Neuronal stem cell (in vitro differentiated cells): ENCODE results near the gene NHLH2. TPM values are rescaled to one million over a fixed set of nuclear protein-coding genes. Genes with fewer than 3 reads are reported as not detected.

Experiments
- DNase-seq: peaks from one replicate; pipeline ENCODE4 v3.0.0-alpha.2; 2013; ENCODE audit warnings: low spot score
- H2AFZ ChIP-seq: one replicate; pipeline ENCODE4 v1.6.1; 2013; ENCODE audit warnings: mild to moderate bottlenecking, low read length, inconsistent platforms
- H2AK5ac ChIP-seq: 2 replicates; pipeline ENCODE4 v1.6.1; 2013; ENCODE audit warnings: low read depth, mild to moderate bottlenecking, inconsistent platforms, low read length, moderate library complexity, mixed read lengths
- H2BK120ac ChIP-seq: 2 replicates; pipeline ENCODE4 v1.6.1; 2013; ENCODE audit warnings: low read depth, mild to moderate bottlenecking, inconsistent platforms, low read length, moderate library complexity, mixed read lengths
- H2BK12ac ChIP-seq: one replicate; pipeline ENCODE4 v1.6.1; 2013; ENCODE audit warnings: low read length, inconsistent platforms
- H2BK15ac ChIP-seq: 2 replicates; pipeline ENCODE4 v1.6.1; 2013; ENCODE audit warnings: mild to moderate bottlenecking, low read length, inconsistent platforms, mixed read lengths
- H2BK5ac ChIP-seq: one replicate; pipeline ENCODE4 v1.6.1; 2013; ENCODE audit warnings: inconsistent platforms, mild to moderate bottlenecking, low read length, moderate library complexity
- H3K14ac ChIP-seq: one replicate; pipeline ENCODE4 v1.6.1; 2013; ENCODE audit warnings: low read length, inconsistent platforms
- H3K18ac ChIP-seq: 2 replicates; pipeline ENCODE4 v1.6.1; 2013; ENCODE audit warnings: low read length, inconsistent platforms
- H3K23ac ChIP-seq: 2 replicates; pipeline ENCODE4 v1.6.1; 2013; ENCODE audit warnings: low read depth, mild to moderate bottlenecking, mixed read lengths, low read length, inconsistent platforms; ENCODE audit not compliant: poor library complexity
- H3K27ac ChIP-seq: replicated peaks from 3 replicates; pipeline ENCODE4 v1.5.1; 2013; ENCODE audit warnings: low read length, inconsistent platforms
- H3K27me3 ChIP-seq, 3 experiments: 2 replicates each; pipeline ENCODE4 v1.6.1; 2013; ENCODE audit warnings: low read length in 3 of 3, mild to moderate bottlenecking in 2 of 3, inconsistent platforms in 1 of 3, low read depth in 1 of 3, mixed read lengths in 1 of 3, moderate library complexity in 1 of 3; ENCODE audit not compliant: control insufficient read depth in 3 of 3, insufficient read depth in 3 of 3
- H3K36me3 ChIP-seq, 2 donors: replicated peaks in 1 of 2; 2 replicates each; pipeline ENCODE4 v1.6.1; 2013; ENCODE audit warnings: low read length in 2 of 2; ENCODE audit not compliant: control insufficient read depth in 2 of 2, insufficient read depth in 2 of 2
- H3K4ac ChIP-seq: 2 replicates; pipeline ENCODE4 v1.6.1; 2013; ENCODE audit warnings: inconsistent platforms, mild to moderate bottlenecking, low read length, moderate library complexity
- H3K4me1 ChIP-seq, 2 donors: 1 replicate in 1 of 2; 2 replicates in 1 of 2; pipeline ENCODE4 v1.6.1; 2013; ENCODE audit warnings: low read length in 2 of 2, low read depth in 1 of 2; ENCODE audit not compliant: control insufficient read depth in 2 of 2, insufficient read depth in 1 of 2
- H3K4me2 ChIP-seq: one replicate; pipeline ENCODE4 v1.6.1; 2013; ENCODE audit warnings: mild to moderate bottlenecking, low read length, inconsistent platforms; ENCODE audit not compliant: insufficient read depth, poor library complexity, severe bottlenecking
- H3K4me3 ChIP-seq, 2 donors: 2 replicates each; pipeline ENCODE4 v1.5.1; 2013; ENCODE audit warnings: low read length in 2 of 2, mild to moderate bottlenecking in 2 of 2, inconsistent platforms in 1 of 2, moderate library complexity in 1 of 2
- H3K79me1 ChIP-seq: one replicate; pipeline ENCODE4 v1.6.1; 2013; ENCODE audit warnings: low read depth, mild to moderate bottlenecking, inconsistent platforms, low read length, moderate library complexity
- H3K9ac ChIP-seq: one replicate; pipeline ENCODE4 v1.6.1; 2013; ENCODE audit warnings: mild to moderate bottlenecking, low read depth, low read length, inconsistent platforms; ENCODE audit not compliant: poor library complexity
- H3K9me3 ChIP-seq, 2 donors: replicated peaks in 1 of 2; 2 replicates each; pipeline versions ENCODE3 to v1.6.1; 2013; ENCODE audit warnings: low read length in 2 of 2, mild to moderate bottlenecking in 2 of 2, inconsistent platforms in 1 of 2, low read depth in 1 of 2, mixed read lengths in 1 of 2, moderate library complexity in 1 of 2; ENCODE audit not compliant: control insufficient read depth in 2 of 2, insufficient read depth in 1 of 2
- H4K8ac ChIP-seq: one replicate; pipeline ENCODE4 v1.6.1; 2013; ENCODE audit warnings: low read depth, mild to moderate bottlenecking, inconsistent platforms, low read length, moderate library complexity
- H4K91ac ChIP-seq: one replicate; pipeline ENCODE4 v1.6.1; 2013; ENCODE audit warnings: low read length, low read depth, mild to moderate bottlenecking, inconsistent platforms; ENCODE audit not compliant: poor library complexity
- WGBS, 2 donors: extraction: QIAGEN DNeasy Blood & Tissue Kit; methylation state at CpG; one replicate each; pipeline ENCODE4 v1.1.7; 2013; ENCODE audit warnings: missing lambda C conversion rate in 2 of 2, mixed read lengths in 1 of 2; ENCODE audit not compliant: insufficient read length in 2 of 2, insufficient replicate concordance in 1 of 2; ENCODE audit errors: extremely low coverage in 2 of 2; 5-methylcytosine and 5-hydroxymethylcytosine counted together
- polyA plus RNA-seq, 2 experiments: library from polyadenylated mRNA; stranded (reverse); fragments of 200-250 nt; gene quantifications; one replicate each; pipeline ENCODE4 v1.2.3, GENCODE V29; 2013

The NHLH2 gene
- polyA plus RNA-seq (2013, experiment 1 of 2) = 1.5 TPM
- polyA plus RNA-seq (2013, experiment 2 of 2) = 1.6 TPM

- Histone ChIP-seq H3K4me3 (no peak within 1 kb of the TSS), H4K8ac (no peak within 1 kb of the TSS)
Observed at GRCh38 chr1:115840605-115841460, at the start of gene NHLH2. NHLH2 (minus strand) TSS chr1:115841126; CDS start chr1:115838372, 2,754 bp downstream.

GRCh38 chr1:115890580-115890979, 49.7 kb upstream of the NHLH2 start:
- Histone ChIP-seq H3K4me2 (no peak overlapping the region), H2AK5ac (no peak overlapping the region), H3K27ac (no peak overlapping the region), H3K4ac (no peak overlapping the region), H2BK5ac (no peak overlapping the region), H3K79me1 (no peaks in the 10 kb centered on the region), H3K9me3 (no peaks in the 10 kb centered on the region), H3K4me1 (no peaks in the 10 kb centered on the region), H2BK12ac (no peak overlapping the region), H4K8ac (no peak overlapping the region), H3K23ac (no peak overlapping the region), H3K4me3 (no peak overlapping the region), H3K18ac (no peak overlapping the region), H2AFZ (no peak overlapping the region), H3K36me3 (no peaks in the 10 kb centered on the region), H3K27me3 (no peaks in the 10 kb centered on the region), H2BK120ac (no peak overlapping the region), H3K9ac (no peak overlapping the region), H4K91ac (no peak overlapping the region), H2BK15ac (no peak overlapping the region), H3K14ac (no peak overlapping the region)
- WGBS, 2 donors = no CpG with 5 or more reads among the region's 4 CpGs
- no peak for DNase-seq

More at GRCh38 chr1:115840605-115841460, at the start of gene NHLH2:
- Histone ChIP-seq H2AFZ (no peak within 1 kb of the TSS), H3K4ac (no peak within 1 kb of the TSS), H3K9me3 (peaks cover 0 to 16% of the 10 kb centered on the region in 2 donors), H2BK12ac (no peak within 1 kb of the TSS), H2BK5ac (no peak within 1 kb of the TSS), H2BK120ac (no peak within 1 kb of the TSS), H3K18ac (no peak within 1 kb of the TSS), H3K4me2 (no peak within 1 kb of the TSS), H3K23ac (no peak within 1 kb of the TSS), H3K79me1 (no peaks in the 10 kb centered on the region), H3K9ac (no peak within 1 kb of the TSS), H3K36me3 (no peaks in the 10 kb centered on the region), H4K91ac (no peak within 1 kb of the TSS), H3K14ac (no peak within 1 kb of the TSS), H2BK15ac (no peak within 1 kb of the TSS), H3K27ac (no peak within 1 kb of the TSS), H2AK5ac (no peak within 1 kb of the TSS), H3K27me3 (peaks cover 6 to 65% (median 30%) of the 10 kb centered on the region in 3 experiments), H3K4me1 (peaks cover 0 to 8% of the 10 kb centered on the region in 2 donors)
- DNase-seq = no peak
- no CpG with 5 or more reads among the region's 9 CpGs for WGBS, 2 donors

- H3K14ac ChIP-seq = no peak overlapping the region
- no peaks in the 10 kb centered on the region for H3K79me1 ChIP-seq
- H2BK15ac ChIP-seq = no peak overlapping the region
- H3K9me3 ChIP-seq = no peaks in the 10 kb centered on the region
- H2AK5ac ChIP-seq = no peak overlapping the region
- H2BK120ac ChIP-seq = no peak overlapping the region
- no CpG with 5 or more reads among the region's 2 CpGs for WGBS, 2 donors
- H3K18ac ChIP-seq = no peak overlapping the region
- no peak overlapping the region for H3K4ac ChIP-seq
- H3K27me3 ChIP-seq = no peaks in the 10 kb centered on the region
- H3K4me3 ChIP-seq = no peak overlapping the region
- no peak overlapping the region for H3K9ac ChIP-seq
- H2AFZ ChIP-seq = no peak overlapping the region
- DNase-seq = no peak
- H2BK5ac ChIP-seq = no peak overlapping the region
- H2BK12ac ChIP-seq = no peak overlapping the region
- H3K36me3 ChIP-seq = no peaks in the 10 kb centered on the region
- no peak overlapping the region for H3K23ac ChIP-seq
- H4K91ac ChIP-seq = no peak overlapping the region
- H3K27ac ChIP-seq = no peak overlapping the region
- no peak overlapping the region for H4K8ac ChIP-seq
- H3K4me1 ChIP-seq = no peaks in the 10 kb centered on the region
- no peak overlapping the region for H3K4me2 ChIP-seq
Observed at GRCh38 chr1:115888976-115889375, 48.0 kb upstream of the NHLH2 start.
